CMK (cell line): ENCODE results near the gene DPF1.
"Not testable (repeated sequence)": the region's sequence is repeated elsewhere in the genome, so short reads cannot be mapped to it uniquely, and the experiment has no call there.

Experiments
- DNase-seq: peaks from one replicate; pipeline ENCODE4 v3.0.0-alpha.2; 2010; ENCODE audit warnings: low read depth

DPF1 gene

DNA sequence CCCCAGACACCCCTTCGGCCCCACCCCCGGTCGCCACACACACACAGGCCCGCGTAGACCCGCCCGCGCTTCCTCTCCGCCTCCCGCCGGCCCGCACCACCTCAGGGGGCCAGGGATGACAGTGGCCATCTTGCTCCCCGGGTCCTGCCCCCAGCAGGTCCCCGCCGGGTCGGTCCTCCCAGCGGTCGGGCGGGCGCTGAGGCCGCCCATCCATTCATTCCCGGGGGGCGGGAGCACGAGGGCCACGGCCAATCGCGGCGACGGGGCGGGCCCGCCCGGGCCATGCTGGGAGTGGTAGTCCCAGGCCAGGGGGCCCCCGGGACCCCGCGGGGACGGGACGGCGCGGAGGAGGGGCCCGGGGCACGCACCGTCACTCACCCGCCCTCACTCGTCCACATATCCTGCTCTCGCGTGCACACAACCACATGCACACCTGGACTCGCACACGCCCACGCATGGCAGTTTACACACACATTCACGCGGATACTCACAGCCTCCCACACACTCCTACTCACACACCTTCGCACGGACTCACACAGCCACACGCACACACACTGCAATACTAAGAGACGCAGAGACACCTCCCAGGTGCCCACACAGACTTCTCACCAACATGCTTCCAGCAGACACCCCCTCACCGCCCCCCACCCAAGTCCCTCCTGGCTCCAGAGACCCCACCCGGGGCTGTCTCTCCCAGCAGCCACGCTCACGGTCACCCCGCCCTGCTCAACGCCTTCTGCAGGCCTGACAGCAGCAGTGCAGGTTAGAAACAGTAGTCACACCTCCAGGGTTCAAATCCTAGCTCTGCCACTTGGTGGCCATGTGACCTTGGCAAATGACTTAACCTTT, at the start of gene DPF1:
TSS of gene DPF1 (minus strand) at position 209 of the 849 bp plus-strand sequence. CDS start at position 129, 80 bp downstream.
- DNase-seq, result peak; percentile 70

DNA sequence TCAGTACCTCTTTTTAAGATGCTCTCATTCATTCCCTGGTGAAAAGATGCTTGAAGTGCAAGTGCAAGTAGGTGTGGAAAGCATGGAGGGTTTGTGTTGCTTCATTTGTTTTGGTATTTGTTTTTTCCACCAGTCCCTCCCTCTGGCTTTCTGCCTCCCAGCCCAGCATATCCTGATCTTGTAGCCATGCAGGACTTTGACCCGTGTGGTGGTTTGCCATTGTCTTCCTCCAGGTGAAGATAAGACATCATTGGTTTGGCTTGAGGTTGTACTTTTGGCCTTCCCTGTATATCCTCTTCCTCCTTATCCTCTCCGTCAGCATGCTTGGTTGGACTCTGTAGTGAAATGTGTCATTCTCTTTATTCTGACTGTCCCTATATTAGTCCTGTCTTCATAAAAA, 49.5 kb upstream of the DPF1 start:
- DNase-seq, result no peak

DNA sequence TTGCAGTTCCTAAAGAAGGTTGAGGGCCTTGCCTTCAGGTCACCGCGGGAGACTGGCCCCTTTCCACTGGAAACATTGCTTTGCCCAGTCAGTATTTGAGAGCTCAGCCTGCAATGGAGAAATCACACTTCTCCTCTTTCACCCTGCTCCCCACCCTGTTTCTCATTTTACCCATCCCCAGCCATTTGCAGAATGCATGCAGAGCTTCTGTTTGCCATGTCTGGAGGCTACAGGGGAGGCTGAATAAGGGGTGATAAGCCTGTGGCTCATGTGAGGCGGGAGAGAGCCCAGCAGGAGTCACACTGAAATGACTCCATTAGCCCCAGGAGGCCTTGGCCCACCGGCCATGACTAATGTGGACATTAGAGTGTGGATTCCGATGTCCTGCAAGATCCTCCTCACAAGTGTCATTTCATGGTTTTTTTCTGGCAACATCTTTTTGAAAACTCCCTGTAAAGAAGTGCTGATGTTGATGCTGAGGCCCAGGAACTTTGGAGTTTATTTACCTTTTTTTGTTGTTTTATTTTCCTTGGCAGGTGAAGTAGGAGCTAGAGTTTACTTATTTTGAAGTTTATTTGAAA, 46.7 kb upstream of the DPF1 start:
- no peak for DNase-seq

DNA sequence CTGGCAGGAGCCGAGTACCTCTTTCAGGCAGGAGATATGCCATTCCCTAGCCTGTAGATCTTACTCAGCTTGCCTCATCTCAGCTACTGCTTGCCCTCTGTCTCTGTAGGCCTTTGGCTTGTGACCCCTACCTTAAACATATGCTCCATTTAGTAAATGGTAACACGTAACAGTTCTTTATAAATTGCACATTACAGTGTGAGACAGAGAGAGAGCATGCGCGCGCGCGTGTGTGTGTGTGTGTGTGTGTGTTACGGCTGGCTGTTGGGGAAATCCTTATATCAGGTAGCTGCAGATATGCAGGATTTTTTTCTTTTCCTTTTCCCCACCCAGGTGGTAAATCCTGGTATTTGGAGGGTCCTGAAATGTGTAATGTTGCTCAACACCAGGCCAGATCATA, 44.5 kb upstream of the DPF1 start:
- no peak for DNase-seq

DNA sequence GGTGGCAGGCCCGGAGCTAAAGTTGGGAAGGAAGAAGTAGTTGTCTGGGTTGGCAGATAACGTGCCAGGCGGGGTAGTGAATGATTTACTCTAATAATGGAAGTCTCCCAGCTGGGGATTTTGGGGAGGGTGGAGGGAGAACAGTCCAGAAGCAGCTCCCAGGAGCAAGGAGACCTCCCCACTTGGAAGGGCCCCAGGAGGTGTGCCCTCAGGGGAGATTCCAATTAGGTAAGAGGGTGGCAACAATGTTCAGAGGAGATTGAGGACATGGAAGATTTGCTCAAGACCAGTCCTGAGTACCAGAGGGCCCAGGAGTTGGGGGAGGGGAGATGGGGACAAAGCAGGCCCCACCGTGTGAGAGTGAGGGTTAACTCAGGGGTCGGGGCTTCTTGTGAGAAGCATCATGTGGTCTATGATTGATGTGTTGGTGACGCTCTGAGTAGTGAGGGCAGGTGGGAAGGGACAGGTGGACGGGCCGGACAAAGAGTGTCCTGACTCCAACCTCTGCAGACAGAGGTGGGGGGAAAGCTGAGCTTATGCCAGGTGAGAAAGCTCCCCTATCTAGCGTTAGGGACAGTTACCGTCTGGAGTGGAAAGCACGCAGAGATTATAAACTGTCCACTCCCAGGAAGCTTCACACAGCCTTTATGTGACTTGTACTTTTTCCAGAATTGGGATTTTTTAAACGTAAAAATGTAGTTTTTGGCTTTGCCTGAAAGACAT, 43.9 kb upstream of the DPF1 start:
- no peak for DNase-seq

DNA sequence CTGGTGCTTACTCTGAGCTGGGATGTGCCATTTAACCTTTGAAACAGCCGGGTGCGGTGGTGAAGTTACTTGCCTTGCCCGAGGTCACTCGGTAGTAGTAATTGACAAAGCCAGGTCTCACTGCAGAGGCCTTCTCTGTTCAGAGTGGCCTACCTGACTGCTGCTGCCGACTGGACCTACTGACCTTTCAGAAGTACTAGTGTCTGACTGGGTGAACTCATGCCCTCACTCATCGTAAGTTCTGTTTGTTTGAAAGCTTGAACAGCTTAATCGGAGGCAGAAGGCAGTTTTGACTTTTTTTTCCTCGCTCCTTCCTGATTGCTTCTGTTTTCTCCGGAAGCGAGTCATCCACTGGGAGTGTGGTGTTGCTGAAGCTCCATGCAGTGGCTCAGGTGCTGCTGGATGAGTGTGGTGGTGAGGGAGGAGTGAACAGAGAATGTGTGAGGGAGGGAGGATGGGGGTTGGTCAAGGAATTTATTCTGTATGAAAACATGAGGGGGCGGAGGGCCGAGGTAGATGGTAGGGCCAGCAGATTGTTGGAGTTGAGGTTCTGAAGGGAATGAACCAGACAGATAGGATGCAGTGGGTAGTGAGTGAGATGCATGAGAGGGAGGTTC, 43.1 kb upstream of the DPF1 start:
- DNase-seq, result no peak

DNA sequence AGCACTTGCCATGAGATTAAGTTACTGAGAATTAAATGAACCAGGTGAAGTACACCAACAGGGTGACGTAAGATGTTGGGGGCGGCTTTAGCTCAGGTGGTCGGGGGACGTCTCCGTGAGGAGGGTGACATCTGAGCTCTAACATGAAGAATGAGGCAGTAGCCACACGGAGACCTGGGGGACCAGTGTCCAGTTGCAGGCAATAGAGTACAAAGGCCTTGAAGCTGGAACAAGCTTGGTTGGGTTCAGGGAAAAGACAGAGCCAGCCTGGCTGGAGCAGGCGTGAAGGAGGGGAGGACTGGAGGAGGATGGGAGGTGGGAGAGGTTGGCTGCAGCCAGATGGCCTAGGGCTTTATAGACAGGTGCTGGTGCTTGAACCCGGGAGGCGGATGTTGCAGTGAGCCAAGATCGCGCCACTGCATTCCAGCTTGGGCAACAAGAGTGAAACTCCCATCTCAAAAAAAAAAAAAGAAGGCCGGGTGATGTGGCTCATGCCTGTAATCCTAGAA, 42.0 kb upstream of the DPF1 start:
- no peak for DNase-seq

DNA sequence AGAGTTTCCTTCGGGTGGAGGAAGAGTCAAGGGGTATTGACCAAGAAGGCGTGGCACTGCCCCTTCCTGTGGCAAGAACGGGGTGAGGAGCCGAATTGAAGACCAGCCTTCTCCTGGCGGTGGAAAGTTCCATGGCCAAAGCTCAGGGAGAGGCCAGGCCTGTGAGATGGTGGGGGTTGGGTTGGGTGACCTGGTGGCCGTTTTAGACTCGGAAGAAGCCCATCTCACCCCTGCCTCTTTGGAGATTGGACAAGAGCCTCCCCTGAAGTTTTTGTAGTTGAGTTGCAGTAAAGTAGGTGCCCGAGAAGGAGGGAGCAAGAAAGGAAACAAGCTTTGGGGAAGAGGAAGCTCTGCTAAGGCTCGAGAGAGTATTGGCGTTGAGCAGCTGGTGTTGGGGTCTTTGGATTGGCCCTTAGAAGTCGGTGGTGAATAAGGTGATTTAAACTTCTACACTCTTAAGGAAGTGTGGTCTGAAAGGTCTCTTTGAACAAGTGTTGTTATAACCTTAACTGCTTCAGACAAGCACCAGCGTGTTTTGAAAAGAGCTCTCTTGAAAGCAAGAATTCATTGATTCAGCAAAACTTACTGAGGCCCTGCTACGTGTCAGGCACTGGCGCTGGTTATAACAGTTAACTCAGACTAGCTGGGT, 41.3 kb upstream of the DPF1 start:
- no peak for DNase-seq

DNA sequence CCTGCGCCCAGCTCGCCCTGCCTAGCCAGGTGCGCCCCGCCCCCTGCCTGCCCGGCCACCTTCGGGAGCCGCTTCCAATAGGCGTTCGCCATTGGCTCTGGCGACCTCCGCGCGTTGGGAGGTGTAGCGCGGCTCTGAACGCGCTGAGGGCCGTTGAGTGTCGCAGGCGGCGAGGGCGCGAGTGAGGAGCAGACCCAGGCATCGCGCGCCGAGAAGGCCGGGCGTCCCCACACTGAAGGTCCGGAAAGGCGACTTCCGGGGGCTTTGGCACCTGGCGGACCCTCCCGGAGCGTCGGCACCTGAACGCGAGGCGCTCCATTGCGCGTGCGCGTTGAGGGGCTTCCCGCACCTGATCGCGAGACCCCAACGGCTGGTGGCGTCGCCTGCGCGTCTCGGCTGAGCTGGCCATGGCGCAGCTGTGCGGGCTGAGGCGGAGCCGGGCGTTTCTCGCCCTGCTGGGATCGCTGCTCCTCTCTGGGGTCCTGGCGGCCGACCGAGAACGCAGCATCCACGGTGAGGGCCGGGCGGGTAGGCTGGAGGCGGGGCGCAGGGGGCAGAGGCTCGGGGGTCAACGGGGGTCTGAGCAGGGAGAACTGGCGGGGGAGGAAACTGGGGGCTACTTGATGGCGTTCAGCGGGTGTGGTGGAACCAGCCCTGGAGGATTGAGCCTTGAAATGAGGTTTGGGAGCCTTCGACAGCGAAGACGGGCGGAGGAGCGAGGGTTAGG, 40.6 kb upstream of the DPF1 start, which contains the start of gene SPINT2:
TSS of gene SPINT2 (plus strand) at position 88 of the 727 bp plus-strand sequence. CDS start at position 408, 320 bp downstream.
- peak; percentile 66 for DNase-seq

DNA sequence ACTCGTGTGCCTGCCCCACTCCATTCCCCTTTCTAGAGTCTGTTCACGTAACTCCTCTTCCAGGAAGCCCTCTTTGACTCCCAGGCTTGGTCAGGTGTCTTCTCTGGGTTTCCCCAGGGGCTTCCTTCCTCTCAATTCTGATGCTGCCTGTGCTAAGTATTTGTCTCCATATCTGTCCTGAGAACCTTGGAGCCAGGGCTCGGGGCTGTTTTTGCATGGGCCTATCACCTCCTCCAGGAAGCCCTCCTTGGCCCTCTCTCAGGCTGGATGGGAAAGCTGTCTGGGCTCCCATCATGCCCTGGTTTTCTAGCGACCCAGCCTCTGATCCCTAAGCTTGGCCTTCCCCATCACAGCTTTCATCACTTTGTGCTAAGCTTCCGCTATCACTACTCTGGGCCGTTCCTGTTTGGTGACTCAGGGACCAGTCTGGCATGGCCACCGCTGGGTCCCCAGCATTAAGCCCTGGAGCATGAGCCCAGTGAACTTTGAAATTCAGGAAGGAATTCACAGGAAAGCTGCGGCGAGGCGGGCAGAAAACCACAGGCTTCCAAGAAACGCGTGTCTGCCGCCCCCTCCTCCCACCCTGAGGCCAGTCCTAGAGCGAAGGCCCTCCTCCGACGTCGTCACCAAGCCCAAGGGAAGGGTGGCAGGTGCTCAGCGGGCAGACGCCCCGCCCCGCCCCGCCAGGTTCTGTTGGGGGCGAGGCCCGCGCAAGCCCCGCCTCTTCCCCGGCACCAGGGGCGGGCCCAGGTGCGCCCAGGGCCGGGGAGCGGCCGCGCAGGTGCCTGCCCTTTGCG, 39.9 kb upstream of the DPF1 start:
- peak; percentile 69 for DNase-seq

DNA sequence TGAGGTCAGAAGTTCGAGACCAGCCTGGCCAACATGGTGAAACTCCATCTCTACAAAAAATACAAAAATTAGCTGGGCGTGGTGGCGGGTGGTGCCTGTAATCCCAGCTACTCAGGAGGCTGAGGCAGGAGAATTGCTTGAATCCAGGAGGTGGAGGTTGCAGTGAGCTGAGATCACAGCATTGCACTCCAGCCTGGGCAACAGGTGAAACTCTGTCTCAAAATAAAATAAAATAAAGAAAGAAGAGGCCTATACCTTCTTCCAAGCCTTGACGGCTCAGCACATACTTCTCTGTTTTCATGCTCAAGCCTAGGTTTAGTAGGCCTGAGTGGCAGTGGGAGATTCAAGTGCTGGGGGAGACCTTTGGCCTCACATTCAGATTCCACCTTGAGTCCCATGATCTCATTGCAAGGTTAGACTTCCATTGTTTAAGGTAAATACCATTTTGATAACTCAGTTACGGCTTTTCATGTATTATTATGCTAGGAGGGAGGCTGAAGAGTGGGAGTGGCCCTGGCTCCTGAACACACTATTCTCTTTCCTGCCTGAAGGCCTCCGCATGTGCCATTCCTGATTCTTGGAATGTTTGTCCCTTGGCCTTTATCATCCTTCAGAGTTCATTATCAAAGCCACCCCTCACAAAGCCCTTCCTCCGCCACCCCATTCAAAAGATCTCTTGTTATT, 38.7 kb upstream of the DPF1 start:
- DNase-seq, result no peak

DNA sequence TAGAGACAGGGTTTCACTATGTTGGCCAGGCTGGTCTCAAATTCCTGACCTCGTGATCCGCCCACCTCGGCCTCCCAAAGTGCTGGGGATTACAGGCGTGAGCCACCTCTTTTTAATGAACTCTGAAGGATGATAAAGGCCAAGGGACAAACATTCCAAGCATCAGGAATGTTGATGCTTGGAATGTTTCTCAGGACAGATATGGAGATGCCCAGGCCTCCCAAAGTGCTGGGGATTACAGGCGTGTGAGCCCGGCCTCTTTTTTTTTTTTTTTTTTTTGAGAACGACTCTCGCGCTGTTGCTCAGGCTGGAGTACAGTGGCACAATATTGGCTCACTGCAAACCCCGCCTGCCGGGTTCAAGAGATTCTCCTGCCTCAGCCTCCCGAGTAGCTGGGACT, 37.9 kb upstream of the DPF1 start:
- DNase-seq, result not testable (repeated sequence)

DNA sequence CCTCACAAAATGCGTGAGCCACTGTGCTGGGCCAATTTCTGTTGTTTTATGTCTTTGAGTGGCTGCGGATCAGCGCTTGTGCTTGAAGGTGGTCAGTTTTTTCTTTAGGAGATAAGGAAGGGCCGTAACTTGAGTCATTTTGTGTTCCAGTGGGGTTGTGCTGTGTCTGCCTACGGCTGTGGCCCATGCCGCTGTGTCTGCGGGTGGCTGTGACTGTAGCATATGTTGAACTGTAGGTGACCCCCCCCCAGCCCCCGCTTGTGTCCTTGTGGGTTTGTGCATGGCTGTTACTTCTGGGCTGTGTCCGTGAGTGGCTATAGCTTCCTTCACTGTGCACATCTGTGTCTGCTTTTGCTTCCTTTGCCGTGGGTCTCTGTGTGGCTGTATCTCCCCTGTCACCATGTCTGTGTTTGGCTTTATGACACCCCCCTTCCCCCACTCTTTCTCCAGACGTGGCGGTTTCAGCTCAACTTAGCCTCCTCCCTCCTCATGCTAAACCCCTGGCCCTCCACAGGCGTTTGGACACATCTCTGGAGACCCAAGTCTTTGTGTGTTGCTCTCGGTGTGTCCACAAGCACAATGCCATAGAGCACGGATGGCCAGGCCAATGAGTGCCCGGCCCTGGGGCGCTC, 31.5 kb upstream of the DPF1 start:
- DNase-seq, result no peak

DNA sequence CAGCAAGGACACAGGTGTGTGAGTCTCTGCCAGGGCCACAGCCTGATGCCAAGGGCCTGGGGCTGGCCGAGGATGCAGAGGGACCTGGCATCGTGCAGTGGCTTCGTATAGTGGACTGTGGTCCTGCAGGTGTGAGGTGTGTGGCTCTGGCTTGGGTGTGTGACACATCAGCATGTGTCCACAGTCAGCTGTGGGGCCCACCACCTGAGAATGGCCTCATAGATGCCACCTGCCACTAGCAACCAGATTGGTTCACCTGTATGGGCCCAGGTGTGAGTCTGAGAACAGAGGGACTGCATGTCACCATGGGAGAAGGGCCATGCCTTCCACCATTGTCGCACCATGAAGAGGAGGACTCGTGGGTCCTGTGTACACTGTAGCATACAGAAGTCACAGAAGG, 29.8 kb upstream of the DPF1 start:
- no peak for DNase-seq

DNA sequence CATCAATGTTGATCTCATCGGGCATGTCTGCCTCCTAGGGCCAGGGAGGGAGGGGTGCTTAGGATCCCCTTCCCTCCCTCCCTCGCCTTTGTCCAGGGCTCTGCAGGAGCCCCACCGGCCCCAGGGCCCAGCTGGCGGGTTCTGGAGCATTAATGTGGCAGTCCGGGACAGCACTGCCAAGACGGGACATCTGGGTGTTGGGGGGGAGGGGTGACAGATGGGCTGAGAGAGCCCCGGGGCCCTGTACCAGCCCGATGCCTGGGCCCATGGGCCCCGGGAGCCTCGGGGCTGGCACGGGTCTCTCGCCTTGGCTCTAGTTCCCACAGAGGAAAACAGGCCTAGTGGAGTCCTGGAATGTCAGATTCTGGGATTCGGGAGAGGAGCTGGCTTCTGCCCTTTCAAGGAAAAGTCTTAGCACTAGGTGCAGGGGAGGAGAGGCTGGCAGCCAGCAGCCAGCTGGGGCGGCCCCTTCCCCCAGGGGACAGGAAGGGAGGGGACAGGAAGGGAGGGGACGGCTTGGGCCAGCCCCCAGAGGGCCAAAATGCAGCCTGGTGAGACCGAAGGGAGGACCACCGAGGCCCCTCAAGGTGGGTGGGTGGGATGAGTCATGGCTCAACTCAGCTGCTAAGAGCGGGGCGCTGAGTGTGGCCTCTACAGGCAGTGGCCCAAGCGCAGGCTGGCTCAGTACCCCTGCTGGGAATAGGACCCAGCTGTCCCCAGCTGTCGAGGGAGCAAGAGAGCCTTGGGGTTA, 29.1 kb upstream of the DPF1 start:
- no peak for DNase-seq

DNA sequence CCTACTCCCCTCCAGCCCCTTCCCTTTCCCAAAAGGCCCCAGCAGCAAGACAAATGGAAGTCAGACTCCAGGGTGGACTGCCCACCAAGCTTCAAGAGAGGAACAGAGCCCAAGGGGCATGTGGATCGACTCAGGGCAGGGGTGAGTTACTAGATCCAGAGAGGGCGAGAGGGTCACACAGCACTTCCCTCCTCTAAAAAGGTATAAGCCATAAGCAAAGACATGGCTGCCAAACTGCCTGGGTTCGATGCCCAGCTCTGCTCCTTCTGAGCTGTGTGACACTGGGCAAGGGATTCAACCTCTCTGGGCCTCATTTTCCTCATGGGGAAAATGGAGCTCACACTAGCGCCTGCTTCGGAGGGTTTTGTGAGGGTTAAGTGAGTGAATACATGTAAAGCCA, 28.4 kb upstream of the DPF1 start:
- no peak for DNase-seq

DNA sequence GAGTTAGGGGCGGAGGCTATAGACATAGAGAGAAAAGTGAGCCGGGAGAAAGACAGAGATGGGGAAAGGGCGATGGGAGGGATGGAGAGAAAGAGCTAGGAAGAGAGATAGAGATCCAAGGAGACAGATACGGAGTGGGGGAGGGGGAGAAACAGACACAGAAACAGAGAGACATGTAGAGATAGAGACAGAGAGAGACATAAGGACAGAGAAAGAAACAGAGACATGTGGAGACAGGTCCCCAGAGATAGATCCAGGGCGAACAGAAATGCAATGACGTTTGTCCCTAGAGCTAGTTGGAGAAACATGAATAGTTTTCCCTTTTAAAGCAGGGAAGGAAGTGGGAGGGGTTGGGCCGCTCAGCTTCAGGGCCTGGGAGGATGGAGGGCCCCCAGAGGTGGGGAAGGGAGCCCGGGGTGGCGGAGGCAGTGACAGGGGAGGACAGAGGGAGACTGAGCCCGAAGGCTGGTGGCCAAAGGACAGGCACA, 27.6 kb upstream of the DPF1 start:
- no peak for DNase-seq
